Activated naive CD4-positive, alpha-beta T cell treated with anti-CD3 and anti-CD28 coated beads, Interleukin-2, amount 50 U/mL, for 16 hours (primary cell): ENCODE measurements around the gene STK24.

ENCODE experiments used
- DNase-seq: peaks from one replicate; pipeline ENCODE4 v3.0.0-alpha.2; 2020

Gene STK24

GRCh38 chr13:98486412-98486811 lies 90.5 kb downstream of the STK24 start:
- DNase-seq: no peak

- no peak for DNase-seq
Observed at GRCh38 chr13:98485561-98485960, 91.3 kb downstream of the STK24 start.

GRCh38 chr13:98484289-98485219 lies 92.4 kb downstream of the STK24 start:
- peak; percentile 50 for DNase-seq

- DNase-seq: no peak
Observed at GRCh38 chr13:98483601-98484288, 93.2 kb downstream of the STK24 start.

- no peak for DNase-seq
Observed at GRCh38 chr13:98482476-98483444, 94.1 kb downstream of the STK24 start.

- DNase-seq: no peak
Observed at GRCh38 chr13:98480915-98481877, 95.7 kb downstream of the STK24 start.

GRCh38 chr13:98479496-98480003 lies 97.4 kb downstream of the STK24 start:
- DNase-seq: no peak

GRCh38 chr13:98478189-98479129 lies 98.4 kb downstream of the STK24 start:
- no peak for DNase-seq

- DNase-seq: peak; percentile 80
Observed at GRCh38 chr13:98476538-98476966, 100.4 kb downstream of the STK24 start.

GRCh38 chr13:98476106-98476505 lies 100.8 kb downstream of the STK24 start:
- DNase-seq: peak; percentile 42

GRCh38 chr13:98475522-98475921 lies 101.4 kb downstream of the STK24 start:
- DNase-seq: no peak

GRCh38 chr13:98474761-98475160 lies 102.1 kb downstream of the STK24 start:
- no peak for DNase-seq

GRCh38 chr13:98474292-98474691 lies 102.6 kb downstream of the STK24 start:
- DNase-seq: no peak

GRCh38 chr13:98473788-98474144 lies 103.1 kb downstream of the STK24 start:
- no peak for DNase-seq

GRCh38 chr13:98473135-98473787 lies 103.6 kb downstream of the STK24 start:
- no peak for DNase-seq

GRCh38 chr13:98471934-98472333 lies 105.0 kb downstream of the STK24 start:
- DNase-seq: no peak

- DNase-seq: no peak
Observed at GRCh38 chr13:98470920-98471319, 106.0 kb downstream of the STK24 start.

GRCh38 chr13:98468929-98469328 lies 108.0 kb downstream of the STK24 start:
- DNase-seq: no peak

GRCh38 chr13:98468361-98468760 lies 108.5 kb downstream of the STK24 start:
- no peak for DNase-seq
